ENCODE measurements around the gene DENND1B. TPM values are rescaled to one million over a fixed set of nuclear protein-coding genes. Genes with fewer than 3 reads are reported as not detected.

DENND1B gene
- total and polyA plus RNA-seq, 2 experiments from 2014 or later: 9.2 to 21.3 TPM

DNA sequence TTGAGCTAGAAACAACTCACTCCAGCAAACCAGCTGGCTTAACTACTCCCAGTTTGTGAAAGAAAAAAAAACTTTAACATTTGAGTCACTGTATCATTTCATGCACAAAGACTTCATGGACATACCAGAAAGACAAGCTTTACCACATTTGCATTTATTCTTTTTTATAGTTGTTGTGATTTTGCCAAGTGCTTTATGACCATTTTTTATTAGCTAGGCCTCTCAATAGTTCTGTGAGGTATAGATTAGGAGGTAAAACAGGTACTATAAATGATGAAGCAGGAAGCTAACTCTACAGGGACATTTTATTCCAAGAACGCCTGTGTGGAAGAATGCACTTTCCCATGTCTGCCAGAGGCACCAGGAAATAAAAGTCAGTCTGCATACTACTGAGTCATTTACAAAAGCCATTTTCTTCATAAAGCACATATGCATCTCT is 8.2 kb upstream of the DENND1B start:
- peak overlapping the region; percentile 75 for H3K27ac ChIP-seq
- H3F3A ChIP-seq (ENCODE audit: insufficient read depth): peaks cover 40% of the 10 kb centered on the region
- TF ChIP-seq EZH2phosphoT487 (IDR thresholded peaks at IDR 0.05; ENCODE audit: insufficient read depth, low read depth) (no peak), EZH2 (IDR thresholded peaks at IDR 0.05; ENCODE audit: insufficient read depth, poor library complexity, severe bottlenecking) (no peak)
- H3K4me3 ChIP-seq: no peak overlapping the region
- no peaks in the 10 kb centered on the region for H4K20me1 ChIP-seq (ENCODE audit: insufficient read depth)
- no peaks in the 10 kb centered on the region for H3K36me3 ChIP-seq (ENCODE audit: low read depth)
- WGBS, 2 experiments (ENCODE audit: low coverage in 1 of 2, low lambda C conversion rate in 2 of 2, missing lambda C conversion rate in 2 of 2): 13 to 29% methylated on average over 1 of the region's 1 CpG
- peak overlapping the region; percentile 19; the same call in 1 of the 2 replicates for H2AFZ ChIP-seq
- no peaks in the 10 kb centered on the region for H3K9me3 ChIP-seq (ENCODE audit: low read depth)
- no peaks in the 10 kb centered on the region for H3K9me2 ChIP-seq (ENCODE audit: insufficient read depth)
- in situ Hi-C loops (cut with MboI): no loop called here
- H3K79me2 ChIP-seq (ENCODE audit: insufficient read depth): no peaks in the 10 kb centered on the region
- peak overlapping the region; percentile 23; the same call in 1 of the 2 replicates for H3K9ac ChIP-seq
- H3K27me3 ChIP-seq (replicated peaks; ENCODE audit: insufficient read depth): no peaks in the 10 kb centered on the region
- peaks cover 54% of the 10 kb centered on the region for H3K4me1 ChIP-seq (ENCODE audit: insufficient read depth)
- peak overlapping the region; percentile 58 for H3K4me2 ChIP-seq (ENCODE audit: unreplicated experiment)
- DNase-seq: peak; percentile 81

- Histone ChIP-seq H3K27ac (peak overlapping the region; percentile 75), H3K4me3 (no peak overlapping the region)
These were observed 7.6 kb upstream of the DENND1B start for GRCh38 chr1:197782722-197783360.

DNA sequence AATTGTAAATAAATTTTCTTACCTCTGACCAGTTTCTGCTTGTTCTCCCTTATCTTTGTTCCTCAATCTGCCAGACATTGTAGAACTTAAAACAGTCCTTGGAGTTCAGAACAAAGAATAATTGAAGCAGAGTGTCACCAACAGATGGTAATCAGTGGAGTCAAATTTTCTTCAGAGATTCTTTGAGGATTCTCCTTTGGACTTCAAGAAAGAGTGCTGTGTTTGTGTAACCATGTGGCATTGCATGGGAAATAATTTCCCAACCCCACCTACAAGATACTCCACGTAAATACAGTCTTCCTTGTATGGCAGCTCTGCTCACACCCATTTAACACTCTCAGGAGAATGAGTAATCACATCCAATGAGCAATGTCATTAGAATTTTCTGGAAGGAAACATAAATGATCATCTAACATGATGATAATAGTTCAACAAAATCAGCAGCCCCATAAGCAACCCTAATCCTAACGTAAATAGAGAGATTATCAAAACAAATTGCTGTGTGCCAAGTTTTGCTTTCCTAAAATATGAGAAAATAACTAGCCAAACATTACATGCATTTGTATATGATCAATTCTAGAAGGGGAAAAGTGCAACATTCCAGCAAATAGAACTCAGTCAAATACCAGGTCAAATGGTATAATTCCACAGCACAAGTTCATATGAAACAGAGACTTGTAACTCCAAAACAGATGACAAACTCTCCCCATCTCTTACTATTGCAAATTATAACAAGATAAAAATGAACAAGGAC is 6.9 kb upstream of the DENND1B start:
- DNase-seq: peak; percentile 66
- 31 to 47% methylated on average over 2 of the region's 2 CpGs for WGBS, 2 experiments (ENCODE audit: low coverage in 1 of 2, low lambda C conversion rate in 2 of 2, missing lambda C conversion rate in 2 of 2)
- in situ Hi-C loops (cut with MboI): no loop called here
- Histone ChIP-seq H3K27me3 (replicated peaks; ENCODE audit: insufficient read depth) (no peaks in the 10 kb centered on the region), H3K4me2 (ENCODE audit: unreplicated experiment) (peak overlapping the region; percentile 58), H3K9me3 (ENCODE audit: low read depth) (no peaks in the 10 kb centered on the region), H3K4me3 (no peak overlapping the region), H3K4me1 (ENCODE audit: insufficient read depth) (peaks cover 48% of the 10 kb centered on the region), H3K9ac (no peak overlapping the region), H2AFZ (peak overlapping the region; percentile 11), H3K27ac (peak overlapping the region; percentile 75), H3K36me3 (ENCODE audit: low read depth) (no peaks in the 10 kb centered on the region), H3K79me2 (ENCODE audit: insufficient read depth) (no peaks in the 10 kb centered on the region), H4K20me1 (ENCODE audit: insufficient read depth) (no peaks in the 10 kb centered on the region), H3F3A (ENCODE audit: insufficient read depth) (peaks cover 40% of the 10 kb centered on the region), H3K9me2 (ENCODE audit: insufficient read depth) (no peaks in the 10 kb centered on the region)
- TF ChIP-seq EZH2 (IDR thresholded peaks at IDR 0.05; ENCODE audit: insufficient read depth, poor library complexity, severe bottlenecking) (no peak), EZH2phosphoT487 (IDR thresholded peaks at IDR 0.05; ENCODE audit: insufficient read depth, low read depth) (no peak)

More at GRCh38 chr1:197782722-197783360, 7.6 kb upstream of the DENND1B start:
- Histone ChIP-seq H3K36me3 (ENCODE audit: low read depth) (no peaks in the 10 kb centered on the region), H3K9me3 (ENCODE audit: low read depth) (no peaks in the 10 kb centered on the region), H4K20me1 (ENCODE audit: insufficient read depth) (no peaks in the 10 kb centered on the region), H3K79me2 (ENCODE audit: insufficient read depth) (no peaks in the 10 kb centered on the region), H2AFZ (peak overlapping the region; percentile 11; the same call in 1 of the 2 replicates), H3K9me2 (ENCODE audit: insufficient read depth) (no peaks in the 10 kb centered on the region), H3K4me2 (ENCODE audit: unreplicated experiment) (peak overlapping the region; percentile 58), H3F3A (ENCODE audit: insufficient read depth) (peaks cover 40% of the 10 kb centered on the region), H3K27me3 (replicated peaks; ENCODE audit: insufficient read depth) (no peaks in the 10 kb centered on the region), H3K9ac (peak overlapping the region; percentile 23; the same call in 1 of the 2 replicates), H3K4me1 (ENCODE audit: insufficient read depth) (peaks cover 54% of the 10 kb centered on the region)
- in situ Hi-C loops (cut with MboI): no loop called here
- peak; percentile 17 for DNase-seq
- 22 to 29% methylated on average over 3 of the region's 3 CpGs for WGBS, 2 experiments (ENCODE audit: low coverage in 1 of 2, low lambda C conversion rate in 2 of 2, missing lambda C conversion rate in 2 of 2)
- TF ChIP-seq EZH2 (IDR thresholded peaks at IDR 0.05; ENCODE audit: insufficient read depth, poor library complexity, severe bottlenecking) (no peak), EZH2phosphoT487 (IDR thresholded peaks at IDR 0.05; ENCODE audit: insufficient read depth, low read depth) (no peak)

DNA sequence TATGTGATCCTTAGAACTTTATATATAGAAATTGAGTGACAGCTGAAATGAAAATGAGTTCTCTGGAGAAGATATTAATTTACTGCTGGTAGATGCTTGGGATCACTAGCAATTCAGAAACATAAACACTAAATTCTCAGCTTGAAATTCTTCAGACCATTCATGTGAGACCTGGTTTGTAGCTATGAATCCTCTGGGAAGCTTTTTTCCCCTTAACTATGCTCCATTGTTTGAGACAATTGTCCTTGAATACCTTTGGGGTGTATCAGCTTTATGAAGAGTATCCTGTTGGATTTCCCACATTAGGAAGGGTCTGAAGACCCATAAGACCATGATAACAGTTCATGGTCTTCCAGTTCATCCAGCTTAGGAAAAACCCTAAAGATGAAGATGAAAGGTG is 4.6 kb upstream of the DENND1B start:
- DNase-seq: no peak
- no peak overlapping the region for H3K27ac ChIP-seq
- H3K4me3 ChIP-seq: no peak overlapping the region
- in situ Hi-C loops (cut with MboI): no loop called here
- H3K9me3 ChIP-seq (ENCODE audit: low read depth): no peaks in the 10 kb centered on the region
- H3K36me3 ChIP-seq (ENCODE audit: low read depth): no peaks in the 10 kb centered on the region
- H3K9ac ChIP-seq: no peak overlapping the region
- H3K79me2 ChIP-seq (ENCODE audit: insufficient read depth): no peaks in the 10 kb centered on the region
- TF ChIP-seq EZH2phosphoT487 (IDR thresholded peaks at IDR 0.05; ENCODE audit: insufficient read depth, low read depth) (no peak), EZH2 (IDR thresholded peaks at IDR 0.05; ENCODE audit: insufficient read depth, poor library complexity, severe bottlenecking) (no peak)
- no peak overlapping the region for H2AFZ ChIP-seq
- peaks cover 52% of the 10 kb centered on the region for H3F3A ChIP-seq (ENCODE audit: insufficient read depth)
- H3K4me2 ChIP-seq (ENCODE audit: unreplicated experiment): no peak overlapping the region
- H3K4me1 ChIP-seq (ENCODE audit: insufficient read depth): peaks cover 54% of the 10 kb centered on the region
- no peaks in the 10 kb centered on the region for H4K20me1 ChIP-seq (ENCODE audit: insufficient read depth)
- H3K9me2 ChIP-seq (ENCODE audit: insufficient read depth): no peaks in the 10 kb centered on the region
- H3K27me3 ChIP-seq (replicated peaks; ENCODE audit: insufficient read depth): no peaks in the 10 kb centered on the region
